GM18867 (cell line): ENCODE results near the gene SPATA45.

Experiments
- ATAC-seq: cut with Tn5 transposase; IDR thresholded peaks from one replicate; pipeline ENCODE4 v1.9.1; 2021; ENCODE audit warnings: mild to moderate bottlenecking, moderate library complexity; ENCODE audit not compliant: unreplicated experiment

SPATA45 gene

GRCh38 chr1:212782422-212783154, 64.9 kb downstream of the SPATA45 start:
- no peak for ATAC-seq

DNA sequence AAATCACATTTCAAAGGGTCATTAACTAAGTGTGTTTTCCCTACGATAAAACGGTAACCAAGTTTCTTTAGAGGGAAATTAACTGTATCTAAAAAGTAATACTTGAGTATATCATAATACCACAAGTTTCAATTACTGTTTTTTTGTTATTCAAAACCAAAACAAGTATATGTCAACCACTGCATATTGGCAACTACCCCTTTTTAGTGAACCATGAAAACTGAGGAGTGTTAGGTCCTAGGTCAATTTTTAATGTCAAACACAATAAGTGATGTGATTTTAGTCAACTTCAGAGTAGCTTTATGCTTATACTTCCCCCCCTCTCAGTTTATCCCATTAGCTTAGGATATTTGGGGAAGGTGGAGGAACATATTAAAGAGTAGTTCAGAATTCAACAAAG, 66.2 kb downstream of the SPATA45 start:
- ATAC-seq = no peak

GRCh38 chr1:212780759-212781158, 66.7 kb downstream of the SPATA45 start:
- no peak for ATAC-seq
